ENCODE results near the gene GPHA2.

Gene GPHA2

GRCh38 chr11:64900774-64901173, 34.9 kb downstream of the GPHA2 start:
- TF ChIP-seq ZBTB7A (IDR thresholded peaks at IDR 0.05; ENCODE audit: low read depth) (no peak), CREB1 (IDR thresholded peaks at IDR 0.05; ENCODE audit: low read depth) (no peak), YY1 (IDR thresholded peaks at IDR 0.05; ENCODE audit: low read depth) (no peak), EGR1 (IDR thresholded peaks at IDR 0.05) (no peak), EP300 (IDR thresholded peaks at IDR 0.05; ENCODE audit: borderline replicate concordance) (no peak)
- TF ChIP-seq, protein P1, sequence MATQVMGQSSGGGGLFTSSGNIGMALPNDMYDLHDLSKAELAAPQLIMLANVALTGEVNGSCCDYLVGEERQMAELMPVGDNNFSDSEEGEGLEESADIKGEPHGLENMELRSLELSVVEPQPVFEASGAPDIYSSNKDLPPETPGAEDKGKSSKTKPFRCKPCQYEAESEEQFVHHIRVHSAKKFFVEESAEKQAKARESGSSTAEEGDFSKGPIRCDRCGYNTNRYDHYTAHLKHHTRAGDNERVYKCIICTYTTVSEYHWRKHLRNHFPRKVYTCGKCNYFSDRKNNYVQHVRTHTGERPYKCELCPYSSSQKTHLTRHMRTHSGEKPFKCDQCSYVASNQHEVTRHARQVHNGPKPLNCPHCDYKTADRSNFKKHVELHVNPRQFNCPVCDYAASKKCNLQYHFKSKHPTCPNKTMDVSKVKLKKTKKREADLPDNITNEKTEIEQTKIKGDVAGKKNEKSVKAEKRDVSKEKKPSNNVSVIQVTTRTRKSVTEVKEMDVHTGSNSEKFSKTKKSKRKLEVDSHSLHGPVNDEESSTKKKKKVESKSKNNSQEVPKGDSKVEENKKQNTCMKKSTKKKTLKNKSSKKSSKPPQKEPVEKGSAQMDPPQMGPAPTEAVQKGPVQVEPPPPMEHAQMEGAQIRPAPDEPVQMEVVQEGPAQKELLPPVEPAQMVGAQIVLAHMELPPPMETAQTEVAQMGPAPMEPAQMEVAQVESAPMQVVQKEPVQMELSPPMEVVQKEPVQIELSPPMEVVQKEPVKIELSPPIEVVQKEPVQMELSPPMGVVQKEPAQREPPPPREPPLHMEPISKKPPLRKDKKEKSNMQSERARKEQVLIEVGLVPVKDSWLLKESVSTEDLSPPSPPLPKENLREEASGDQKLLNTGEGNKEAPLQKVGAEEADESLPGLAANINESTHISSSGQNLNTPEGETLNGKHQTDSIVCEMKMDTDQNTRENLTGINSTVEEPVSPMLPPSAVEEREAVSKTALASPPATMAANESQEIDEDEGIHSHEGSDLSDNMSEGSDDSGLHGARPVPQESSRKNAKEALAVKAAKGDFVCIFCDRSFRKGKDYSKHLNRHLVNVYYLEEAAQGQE (IDR thresholded peaks at IDR 0.05; ENCODE audit: low read depth), result no peak

- no peak for TF ChIP-seq EGR1 (IDR thresholded peaks at IDR 0.05)
- TF ChIP-seq MAX (IDR thresholded peaks at IDR 0.05), result no peak
- no peak for TF ChIP-seq YY1 (IDR thresholded peaks at IDR 0.05; ENCODE audit: low read depth)
- TF ChIP-seq TEAD4 (IDR thresholded peaks at IDR 0.05), result no peak
- TF ChIP-seq NFIC (IDR thresholded peaks at IDR 0.05), result no peak
- no peak for TF ChIP-seq CEBPB (IDR thresholded peaks at IDR 0.05)
- TF ChIP-seq FOXM1 (IDR thresholded peaks at IDR 0.05; ENCODE audit: borderline replicate concordance, low read depth), result no peak
- no peak for TF ChIP-seq RAD21 (IDR thresholded peaks at IDR 0.05; ENCODE audit: low read depth)
Observed at GRCh38 chr11:64900263-64900678, 35.4 kb downstream of the GPHA2 start.

DNA sequence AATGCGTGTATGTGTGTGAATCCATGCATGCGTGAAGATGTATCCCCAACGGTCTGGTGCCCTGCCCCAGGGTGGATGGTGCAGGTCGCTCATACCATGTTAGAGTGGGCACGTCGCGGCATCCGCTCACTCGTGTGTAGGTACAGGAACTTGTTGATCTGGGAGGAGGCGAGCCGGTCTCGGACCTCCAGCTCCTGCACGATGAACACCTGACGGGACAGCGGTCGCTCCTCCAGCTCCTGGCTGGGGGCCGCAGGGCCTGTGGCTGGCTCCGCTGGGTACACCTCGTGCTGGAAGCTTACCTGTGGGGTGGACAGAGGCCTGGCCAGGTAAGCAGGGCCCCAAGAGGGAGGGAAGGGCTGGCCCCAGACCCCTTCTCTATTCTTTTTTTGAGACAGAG, 37.2 kb downstream of the GPHA2 start:
- TF ChIP-seq TAF1 (IDR thresholded peaks at IDR 0.05; ENCODE audit: low read depth) (no peak), EGR1 (IDR thresholded peaks at IDR 0.05) (no peak), NFIC (IDR thresholded peaks at IDR 0.05) (no peak), TEAD4 (IDR thresholded peaks at IDR 0.05) (no peak), MAX (IDR thresholded peaks at IDR 0.05) (no peak), YY1 (IDR thresholded peaks at IDR 0.05; ENCODE audit: low read depth) (no peak), RAD21 (IDR thresholded peaks at IDR 0.05; ENCODE audit: low read depth) (no peak), TCF12 (IDR thresholded peaks at IDR 0.05; ENCODE audit: low read depth) (no peak), CEBPB (IDR thresholded peaks at IDR 0.05) (no peak), EP300 (IDR thresholded peaks at IDR 0.05; ENCODE audit: borderline replicate concordance) (no peak), FOXM1 (IDR thresholded peaks at IDR 0.05; ENCODE audit: borderline replicate concordance, low read depth) (no peak), ZBTB7A (IDR thresholded peaks at IDR 0.05; ENCODE audit: low read depth) (no peak)
- TF ChIP-seq, protein P1 (IDR thresholded peaks at IDR 0.05; ENCODE audit: low read depth), result no peak

DNA sequence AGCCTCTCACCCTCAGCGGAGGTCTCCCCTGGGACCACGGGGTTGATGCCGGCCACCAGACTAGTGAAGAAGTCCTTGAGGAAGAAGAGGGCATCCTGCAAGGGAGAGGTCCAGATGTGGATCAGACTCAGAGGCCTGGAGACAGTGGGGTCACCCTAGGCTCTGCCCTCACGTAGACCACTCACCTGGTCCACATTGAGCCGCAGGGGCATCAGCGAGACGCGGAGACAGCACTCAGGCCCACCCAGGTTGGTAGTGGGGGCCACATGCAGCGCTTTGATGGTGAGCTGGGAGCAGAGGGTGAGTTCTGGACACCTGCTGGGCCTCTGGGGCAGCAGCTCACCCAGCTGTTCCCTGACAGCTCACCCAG, 37.6 kb downstream of the GPHA2 start:
- TF ChIP-seq TAF1 (IDR thresholded peaks at IDR 0.05; ENCODE audit: low read depth) (no peak), CEBPB (IDR thresholded peaks at IDR 0.05) (no peak), NFIC (IDR thresholded peaks at IDR 0.05) (no peak), RAD21 (IDR thresholded peaks at IDR 0.05; ENCODE audit: low read depth) (no peak)

- TF ChIP-seq TCF12 (IDR thresholded peaks at IDR 0.05; ENCODE audit: low read depth), result no peak
- TF ChIP-seq MAX (IDR thresholded peaks at IDR 0.05), result no peak
- no peak for TF ChIP-seq EGR1 (IDR thresholded peaks at IDR 0.05)
- TF ChIP-seq, protein P2, sequence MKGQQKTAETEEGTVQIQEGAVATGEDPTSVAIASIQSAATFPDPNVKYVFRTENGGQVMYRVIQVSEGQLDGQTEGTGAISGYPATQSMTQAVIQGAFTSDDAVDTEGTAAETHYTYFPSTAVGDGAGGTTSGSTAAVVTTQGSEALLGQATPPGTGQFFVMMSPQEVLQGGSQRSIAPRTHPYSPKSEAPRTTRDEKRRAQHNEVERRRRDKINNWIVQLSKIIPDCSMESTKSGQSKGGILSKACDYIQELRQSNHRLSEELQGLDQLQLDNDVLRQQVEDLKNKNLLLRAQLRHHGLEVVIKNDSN (IDR thresholded peaks at IDR 0.05), result no peak
- TF ChIP-seq CREB1 (IDR thresholded peaks at IDR 0.05; ENCODE audit: low read depth), result no peak
- no peak for TF ChIP-seq ZBTB7A (IDR thresholded peaks at IDR 0.05; ENCODE audit: low read depth)
- TF ChIP-seq FOXM1 (IDR thresholded peaks at IDR 0.05; ENCODE audit: borderline replicate concordance, low read depth), result no peak
- TF ChIP-seq NFIC (IDR thresholded peaks at IDR 0.05), result no peak
- TF ChIP-seq TAF1 (IDR thresholded peaks at IDR 0.05; ENCODE audit: low read depth), result no peak
- no peak for TF ChIP-seq YY1 (IDR thresholded peaks at IDR 0.05; ENCODE audit: low read depth)
- no peak for TF ChIP-seq CEBPB (IDR thresholded peaks at IDR 0.05)
- no peak for TF ChIP-seq EP300 (IDR thresholded peaks at IDR 0.05; ENCODE audit: borderline replicate concordance)
- TF ChIP-seq TEAD4 (IDR thresholded peaks at IDR 0.05), result no peak
- TF ChIP-seq, protein P1 (IDR thresholded peaks at IDR 0.05; ENCODE audit: low read depth), result no peak
- TF ChIP-seq RAD21 (IDR thresholded peaks at IDR 0.05; ENCODE audit: low read depth), result no peak
Observed at GRCh38 chr11:64897381-64898075, 38.2 kb downstream of the GPHA2 start.
